ENCODE measurements around the gene SMAD6.

The SMAD6 gene

GRCh38 chr15:66742286-66742685, 40.2 kb downstream of the SMAD6 start:
- TF ChIP-seq SIN3A (IDR thresholded peaks at IDR 0.05; ENCODE audit: borderline replicate concordance, insufficient read depth, low read length) (no peak), TAF1 (IDR thresholded peaks at IDR 0.05; ENCODE audit: borderline replicate concordance, insufficient read depth, low read length) (no peak), POLR2AphosphoS5 (IDR thresholded peaks at IDR 0.05; ENCODE audit: low read depth, low read length) (no peak), REST (IDR thresholded peaks at IDR 0.05; ENCODE audit: insufficient read depth in 1 of 2, low read depth in 2 of 2, low read length in 2 of 2) (no peak), FOXP2 (optimal IDR thresholded peaks at IDR 0.05; ENCODE audit: borderline replicate concordance, extremely low read depth, extremely low read length, insufficient read depth) (no peak)

- TF ChIP-seq FOXP2 (optimal IDR thresholded peaks at IDR 0.05; ENCODE audit: borderline replicate concordance, extremely low read depth, extremely low read length, insufficient read depth) (no peak), SIN3A (IDR thresholded peaks at IDR 0.05; ENCODE audit: borderline replicate concordance, insufficient read depth, low read length) (no peak), TAF1 (IDR thresholded peaks at IDR 0.05; ENCODE audit: borderline replicate concordance, insufficient read depth, low read length) (no peak), REST (IDR thresholded peaks at IDR 0.05; ENCODE audit: insufficient read depth in 1 of 2, low read depth in 2 of 2, low read length in 2 of 2) (no peak), POLR2AphosphoS5 (IDR thresholded peaks at IDR 0.05; ENCODE audit: low read depth, low read length) (no peak)
Measured at GRCh38 chr15:66743204-66743603, 41.2 kb downstream of the SMAD6 start.

GRCh38 chr15:66743703-66744536, 41.9 kb downstream of the SMAD6 start:
- TF ChIP-seq REST (IDR thresholded peaks at IDR 0.05; ENCODE audit: insufficient read depth in 1 of 2, low read depth in 2 of 2, low read length in 2 of 2): peak in 1 of 2 experiments; percentile 36; a peak in 1 of 4 replicates
- no peak for TF ChIP-seq FOXP2 (optimal IDR thresholded peaks at IDR 0.05; ENCODE audit: borderline replicate concordance, extremely low read depth, extremely low read length, insufficient read depth)

- TF ChIP-seq FOXP2 (optimal IDR thresholded peaks at IDR 0.05; ENCODE audit: borderline replicate concordance, extremely low read depth, extremely low read length, insufficient read depth) (no peak), POLR2AphosphoS5 (IDR thresholded peaks at IDR 0.05; ENCODE audit: low read depth, low read length) (no peak), TAF1 (IDR thresholded peaks at IDR 0.05; ENCODE audit: borderline replicate concordance, insufficient read depth, low read length) (no peak), SIN3A (IDR thresholded peaks at IDR 0.05; ENCODE audit: borderline replicate concordance, insufficient read depth, low read length) (no peak), REST (IDR thresholded peaks at IDR 0.05; ENCODE audit: insufficient read depth in 1 of 2, low read depth in 2 of 2, low read length in 2 of 2) (no peak)
Measured at GRCh38 chr15:66744610-66745279, 42.7 kb downstream of the SMAD6 start.

All from PFSK-1 (cell line).